Forelimb muscle (tissue), 1 donor: ENCODE measurements around the gene OR13J1. TPM values are rescaled to one million over a fixed set of nuclear protein-coding genes. Genes with fewer than 3 reads are reported as not detected.
"Not testable (repeated sequence)": the region's sequence is repeated elsewhere in the genome, so short reads cannot be mapped to it uniquely, and the experiment has no call there.

Source experiments
- DNase-seq: peaks from one replicate; pipeline ENCODE4 v3.0.0-alpha.2; 2013; ENCODE audit warnings: low read depth
- polyA plus RNA-seq: library from polyadenylated mRNA; unstranded; fragments of 120-200 nt; gene quantifications from one replicate; pipeline ENCODE4 v1.2.1, GENCODE V29; 2013; ENCODE audit not compliant: insufficient read length

OR13J1 gene
- polyA plus RNA-seq, 1 donor = 0.10 TPM

DNA sequence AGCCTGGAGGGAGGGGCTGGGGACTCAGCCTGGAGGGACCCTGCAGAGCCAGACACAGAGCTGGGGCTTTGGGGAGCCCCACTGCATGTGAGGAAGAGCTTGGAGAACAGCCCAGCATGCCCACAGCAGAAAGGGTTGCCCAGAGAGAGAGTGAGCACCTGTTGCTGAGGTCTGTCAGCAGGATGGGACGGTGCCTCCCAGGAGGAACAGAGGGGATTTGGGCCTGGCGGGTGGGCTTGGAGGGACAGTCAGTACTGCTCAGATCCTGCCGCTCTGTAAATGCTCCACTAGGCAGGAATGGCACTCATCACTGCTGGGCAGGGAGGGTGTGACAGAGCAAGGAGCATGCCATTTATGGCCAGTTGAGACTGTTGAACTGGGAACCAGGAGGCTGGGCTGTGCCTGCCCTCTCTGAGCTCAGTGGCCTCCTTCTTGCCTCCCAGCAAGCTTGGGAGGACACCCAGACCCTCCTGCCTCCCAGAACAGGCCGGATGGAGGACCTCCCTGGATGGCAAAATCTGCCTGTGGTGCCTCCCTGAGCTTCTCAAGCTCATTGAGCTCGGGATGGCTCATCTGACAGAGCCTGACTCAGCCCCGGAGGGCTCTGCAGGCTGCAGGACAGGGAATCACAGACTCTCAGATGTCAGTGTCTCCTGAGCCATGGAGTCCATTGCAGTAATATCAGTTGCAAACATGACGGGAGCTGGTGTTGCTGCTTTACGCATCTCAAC lies 35.0 kb upstream of the OR13J1 start:
- no peak for DNase-seq

DNA sequence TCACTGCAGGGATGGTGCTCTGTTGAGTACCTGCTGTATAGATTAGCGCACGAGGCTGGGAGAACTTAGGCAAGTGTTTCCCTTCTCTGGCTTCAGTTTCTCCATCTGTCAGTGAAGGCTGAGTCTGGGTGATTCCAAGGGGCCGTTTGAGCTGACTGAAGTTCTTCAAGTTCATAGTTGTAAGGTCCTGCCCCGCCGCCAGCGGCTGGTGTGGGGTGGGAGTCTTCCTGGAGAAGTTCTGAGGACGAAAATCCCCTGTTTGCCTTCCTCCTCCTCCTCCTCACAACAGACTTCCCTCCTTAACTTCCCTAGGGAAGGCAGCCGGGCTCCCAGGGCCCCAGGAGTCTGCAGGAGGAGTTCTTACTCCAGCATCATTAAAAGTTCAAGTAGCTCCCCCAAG lies 34.1 kb upstream of the OR13J1 start:
- DNase-seq = no peak

DNA sequence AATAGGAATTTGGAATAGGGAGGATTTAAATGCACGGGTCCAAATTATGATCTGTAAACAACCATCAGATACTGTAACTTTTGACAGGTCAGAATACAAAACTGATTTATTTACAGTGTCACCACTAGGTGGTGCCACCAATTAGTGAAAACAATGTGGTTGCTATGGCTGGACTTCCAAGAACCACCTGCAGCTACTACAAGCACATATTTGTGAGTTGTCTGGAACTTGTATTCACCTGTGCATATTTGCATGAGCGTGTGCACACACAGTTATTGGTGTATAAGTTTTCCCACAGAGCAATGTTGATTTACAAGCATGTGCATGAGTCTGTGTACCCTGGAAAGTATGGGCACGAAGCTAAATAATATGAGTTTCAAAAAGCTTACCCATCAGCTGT lies 32.8 kb upstream of the OR13J1 start:
- DNase-seq = no peak

DNA sequence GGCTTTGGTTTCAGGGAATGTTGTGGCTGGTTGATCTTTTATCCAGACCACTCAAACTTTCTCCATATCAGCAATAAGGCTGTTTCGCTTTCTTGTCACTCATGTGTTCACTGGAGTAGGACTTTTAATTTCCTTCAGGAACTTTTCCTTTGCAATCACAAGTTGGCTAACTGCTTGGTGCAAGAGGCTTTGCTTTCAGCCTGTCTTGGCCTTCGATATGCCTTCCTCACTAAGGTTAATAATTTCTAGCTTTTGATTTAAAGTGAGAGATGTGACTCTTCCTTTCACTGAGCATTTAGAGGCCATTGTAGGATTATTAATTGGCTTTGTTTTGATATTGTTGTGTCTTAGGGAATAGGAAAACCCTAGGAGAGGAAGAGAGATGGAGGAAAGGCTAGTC lies 28.8 kb upstream of the OR13J1 start:
- DNase-seq = no peak

DNA sequence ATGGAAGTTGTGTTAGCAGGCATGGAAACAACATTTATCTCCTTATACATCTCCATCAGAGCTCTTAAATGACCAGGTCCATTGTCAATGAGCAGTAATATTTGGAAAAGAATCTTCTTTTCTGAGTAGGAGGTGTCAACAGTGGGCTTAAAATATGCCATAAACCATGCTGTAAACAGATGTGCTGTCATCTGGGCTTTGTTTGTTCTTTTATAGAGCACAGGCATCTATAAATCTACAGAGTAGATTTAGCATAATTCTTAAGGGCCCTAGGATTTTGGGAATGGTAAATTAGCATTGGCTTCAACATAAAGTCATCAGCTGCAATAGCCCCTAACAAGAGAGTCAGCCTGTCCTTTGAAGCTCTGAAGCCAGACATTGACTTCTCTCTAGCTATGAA lies 28.1 kb upstream of the OR13J1 start:
- DNase-seq = no peak

DNA sequence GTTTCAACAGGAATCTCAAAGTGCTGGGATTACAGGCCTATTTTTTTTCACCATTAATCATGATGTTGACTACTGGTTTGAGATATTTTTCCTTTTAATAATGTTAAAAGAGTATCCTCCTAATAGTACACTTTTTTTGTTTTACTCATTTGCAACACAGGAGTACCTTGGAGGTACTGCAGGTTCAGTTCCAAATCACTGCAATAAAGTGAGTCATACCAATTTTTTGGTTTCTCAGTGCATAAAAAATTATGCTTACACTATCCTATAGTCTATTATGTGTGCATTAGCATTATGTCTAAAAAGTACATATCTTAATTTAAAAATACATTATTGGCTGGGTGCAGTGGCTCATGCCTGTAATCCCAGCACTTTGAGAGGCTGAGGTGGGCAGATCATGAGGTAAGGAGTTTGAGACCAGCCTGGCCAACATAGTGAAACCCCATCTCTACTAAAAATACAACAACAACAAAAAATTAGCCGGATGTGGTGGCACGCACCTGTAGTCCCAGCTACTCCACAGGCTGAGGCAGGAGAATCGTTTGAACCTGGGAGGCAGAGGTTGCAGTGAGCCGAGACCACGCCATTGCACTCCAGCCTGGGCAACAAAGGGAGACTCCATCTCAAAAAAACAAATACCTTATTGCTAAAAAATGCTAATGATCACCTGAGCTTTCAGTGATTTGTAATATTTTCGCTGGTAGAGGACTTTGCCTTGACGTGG lies 27.3 kb upstream of the OR13J1 start:
- DNase-seq = not testable (repeated sequence)

DNA sequence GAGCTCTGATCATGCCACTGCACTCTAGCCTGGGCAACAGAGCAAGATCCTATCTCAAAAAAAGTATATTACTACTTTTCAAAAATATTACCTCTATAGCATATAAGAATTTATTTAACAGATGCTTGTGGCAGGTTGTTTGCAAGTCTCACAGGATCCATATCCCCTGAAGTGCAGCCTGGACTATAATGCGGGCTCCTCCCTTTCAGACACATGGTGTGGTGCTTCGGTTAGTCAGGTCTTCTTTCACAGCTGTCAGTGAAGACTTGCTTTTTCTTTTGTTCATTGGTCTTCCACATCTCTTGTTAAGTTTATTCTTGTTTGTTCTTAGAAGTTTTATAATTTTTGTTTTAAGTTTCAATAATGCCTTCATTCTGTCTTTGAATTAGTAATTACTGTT lies 26.4 kb upstream of the OR13J1 start:
- no peak for DNase-seq

DNA sequence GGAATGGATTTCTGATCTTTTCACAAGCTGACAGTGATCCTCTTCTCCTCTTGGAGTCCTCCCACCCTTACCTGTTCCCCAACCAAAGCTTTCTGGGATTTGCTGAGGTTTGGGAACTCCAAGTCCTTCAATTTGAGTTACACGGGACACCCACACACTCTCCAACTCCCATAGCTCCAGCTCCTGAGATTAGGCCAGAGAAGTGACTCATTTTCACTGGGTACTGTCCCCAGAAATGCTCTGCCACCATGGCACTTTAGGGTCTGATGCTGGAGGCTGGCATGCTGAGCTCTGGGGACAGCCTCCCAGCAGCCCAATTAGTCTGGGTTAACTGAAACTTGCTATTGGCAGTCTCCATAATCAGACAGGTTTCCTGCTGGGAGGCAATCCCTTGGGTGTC lies 21.9 kb upstream of the OR13J1 start:
- DNase-seq = no peak

DNA sequence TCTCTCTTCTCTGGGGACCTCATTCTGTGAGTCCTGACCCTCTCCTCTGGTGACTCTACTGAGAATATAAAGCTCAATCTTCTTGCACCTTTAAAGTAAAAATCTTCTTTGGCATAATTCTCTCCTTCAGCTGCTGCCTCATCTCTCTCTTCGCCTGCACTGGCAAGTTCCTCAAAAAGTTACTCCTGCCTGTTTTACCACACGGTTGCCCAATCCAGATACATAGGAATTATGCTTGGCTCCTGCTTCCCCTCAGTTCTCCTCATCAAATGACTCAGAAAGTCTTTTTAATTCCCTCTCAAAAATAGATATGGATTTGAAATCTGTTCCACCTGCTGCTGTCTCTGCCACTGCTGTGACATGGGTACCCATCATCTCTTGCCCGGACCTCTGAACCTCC lies 21.4 kb upstream of the OR13J1 start:
- no peak for DNase-seq

DNA sequence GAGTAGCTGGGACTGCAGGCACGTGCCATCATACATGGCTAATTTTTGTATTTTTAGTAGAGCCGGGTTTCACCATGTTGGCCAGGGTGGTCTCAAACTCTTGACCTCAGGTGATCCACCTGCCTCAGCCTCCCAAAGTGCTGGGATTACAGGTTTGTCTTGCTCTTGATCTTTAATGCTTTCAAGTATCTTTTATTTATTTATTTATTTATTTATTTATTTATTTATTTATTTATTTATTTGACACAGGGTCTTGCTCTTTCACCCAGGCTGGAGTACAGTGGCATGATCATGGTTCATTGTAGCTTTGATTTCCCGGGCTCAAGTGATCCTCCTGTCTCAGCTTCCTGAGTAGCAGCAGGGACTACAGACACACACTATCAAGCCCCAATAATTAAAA lies 14.7 kb upstream of the OR13J1 start:
- DNase-seq = not testable (repeated sequence)

DNA sequence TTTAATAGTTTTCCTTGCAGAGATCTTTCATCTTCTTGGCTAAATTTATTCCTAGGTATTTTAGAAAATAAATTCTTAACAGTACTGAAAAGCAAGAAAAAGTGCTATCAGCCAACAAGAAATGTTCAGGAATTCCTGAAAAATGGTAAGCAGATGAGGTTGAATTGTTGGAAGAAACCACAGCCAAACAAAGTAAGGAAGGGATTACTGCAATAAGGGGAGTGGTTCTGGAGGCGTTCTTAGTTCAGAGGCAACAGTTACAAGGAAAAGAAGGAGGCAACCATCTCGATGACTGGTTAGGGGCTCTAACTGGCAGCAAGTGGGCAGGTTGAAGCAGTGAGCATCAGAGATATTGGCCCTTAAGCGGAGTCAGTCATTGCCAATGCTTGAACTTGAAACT lies 12.8 kb upstream of the OR13J1 start:
- DNase-seq = no peak

DNA sequence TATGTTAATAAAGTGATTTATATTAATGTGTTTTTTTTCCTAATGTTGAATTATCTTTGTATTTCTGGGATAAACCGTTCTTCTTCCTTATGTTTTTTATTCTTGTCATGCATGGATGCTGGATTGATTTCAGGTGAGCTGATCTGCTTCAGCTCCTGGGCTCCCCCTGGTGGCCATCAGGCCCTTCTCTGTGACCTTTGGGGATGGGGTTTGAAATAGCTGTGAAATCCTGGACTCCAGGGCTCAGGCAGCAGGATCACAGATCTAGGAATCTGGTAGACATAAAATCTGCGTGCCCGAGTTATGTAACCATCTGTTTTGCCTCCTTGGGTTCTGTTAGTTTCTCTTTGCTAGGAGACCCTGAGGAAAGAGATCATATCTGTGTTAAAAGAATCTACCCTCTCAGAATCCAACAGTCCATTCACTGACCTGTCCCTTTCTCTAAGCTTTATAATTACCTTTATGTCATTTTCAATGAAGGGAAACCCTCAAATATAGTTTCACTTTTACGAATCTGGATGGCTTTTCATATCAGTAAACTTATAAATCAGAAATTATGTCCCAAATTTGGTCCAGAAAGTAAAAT lies 12.2 kb upstream of the OR13J1 start:
- DNase-seq = peak; percentile 65

DNA sequence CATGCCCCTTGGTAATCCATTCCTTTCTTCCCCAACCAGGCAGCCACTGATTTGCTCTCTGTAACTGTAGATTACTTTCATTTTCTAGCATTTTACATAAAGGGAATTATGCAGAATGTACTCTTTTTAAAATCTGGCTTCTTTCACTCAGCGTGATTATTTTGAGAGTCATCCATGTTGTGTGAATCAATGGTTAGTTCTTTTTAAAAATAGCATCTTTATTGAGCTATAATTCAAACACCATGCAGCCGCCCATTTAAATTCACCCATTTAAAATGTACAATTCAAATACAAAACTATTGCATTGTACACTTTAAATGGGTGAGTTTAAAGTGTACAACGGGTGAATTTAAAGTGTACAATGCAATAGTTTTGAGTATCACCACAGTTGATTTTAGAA lies 2.3 kb upstream of the OR13J1 start:
- no peak for DNase-seq

DNA sequence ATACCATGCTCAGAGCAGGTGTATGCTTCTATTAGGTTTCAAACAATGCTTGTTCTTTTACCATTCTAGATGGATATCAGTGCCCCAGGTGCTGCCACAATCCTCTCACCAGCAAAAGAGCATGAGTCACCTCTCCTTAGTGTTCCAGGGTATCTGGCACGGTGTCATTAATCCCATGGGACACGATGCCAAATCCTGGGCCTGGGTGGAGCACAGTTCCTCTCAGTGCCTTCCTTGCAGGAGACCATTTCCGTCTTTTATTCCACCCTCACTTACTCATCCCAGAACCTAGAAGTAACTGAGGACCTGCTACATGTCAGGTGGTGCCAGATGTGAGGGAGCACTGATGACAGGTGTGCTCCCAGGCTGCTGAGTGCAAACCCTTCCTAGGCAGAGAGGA lies 1.3 kb upstream of the OR13J1 start:
- DNase-seq = no peak

DNA sequence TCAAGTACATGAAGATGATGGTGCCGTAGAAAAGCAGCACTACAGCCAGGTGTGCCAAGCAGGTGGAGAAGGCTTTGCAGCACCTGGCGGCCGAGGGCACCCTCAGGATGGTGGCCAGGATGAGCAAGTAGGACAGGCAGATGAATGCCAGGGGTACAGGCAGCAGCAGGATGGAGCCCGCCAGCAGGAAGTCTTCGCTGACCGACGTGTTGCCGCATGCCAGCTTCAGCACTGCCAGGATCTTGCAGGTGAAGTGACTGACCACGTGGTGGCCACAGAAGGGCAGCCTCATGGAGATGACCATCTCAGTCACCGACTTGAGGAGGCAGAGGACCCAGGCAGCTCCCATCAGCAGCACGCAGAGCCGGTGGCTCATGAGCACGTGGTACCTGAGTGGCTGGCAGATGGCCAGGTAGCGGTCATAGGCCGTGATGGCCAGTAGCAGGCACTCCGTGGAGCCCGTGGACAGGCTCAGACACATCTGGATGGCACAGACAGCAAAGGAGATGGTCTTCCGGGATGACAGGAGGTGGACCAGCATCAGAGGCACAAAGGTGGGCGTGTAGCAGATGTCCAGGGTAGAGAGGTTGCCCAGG lies 482 bp downstream of the OR13J1 start:
- DNase-seq = no peak

DNA sequence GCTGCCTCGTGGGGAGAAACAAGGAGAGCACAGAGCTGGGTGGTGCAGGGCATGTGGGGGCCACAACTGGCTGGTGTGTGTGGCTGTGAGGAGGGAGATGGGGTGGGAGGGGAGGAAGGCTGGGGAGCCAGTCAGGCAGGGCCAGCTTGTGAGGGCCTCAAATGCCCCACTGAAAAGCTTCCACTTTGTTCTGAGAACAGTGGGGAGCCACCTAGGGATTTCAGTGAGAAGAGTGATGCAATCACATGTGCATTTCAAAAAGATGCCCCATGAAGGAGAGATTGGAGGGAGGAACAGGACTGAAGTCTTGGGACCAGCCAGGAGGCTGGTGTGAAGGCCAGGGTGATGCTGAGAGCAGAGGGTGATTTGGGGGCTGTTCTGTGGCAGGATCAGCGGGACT lies 1.3 kb downstream of the OR13J1 start:
- DNase-seq = no peak

DNA sequence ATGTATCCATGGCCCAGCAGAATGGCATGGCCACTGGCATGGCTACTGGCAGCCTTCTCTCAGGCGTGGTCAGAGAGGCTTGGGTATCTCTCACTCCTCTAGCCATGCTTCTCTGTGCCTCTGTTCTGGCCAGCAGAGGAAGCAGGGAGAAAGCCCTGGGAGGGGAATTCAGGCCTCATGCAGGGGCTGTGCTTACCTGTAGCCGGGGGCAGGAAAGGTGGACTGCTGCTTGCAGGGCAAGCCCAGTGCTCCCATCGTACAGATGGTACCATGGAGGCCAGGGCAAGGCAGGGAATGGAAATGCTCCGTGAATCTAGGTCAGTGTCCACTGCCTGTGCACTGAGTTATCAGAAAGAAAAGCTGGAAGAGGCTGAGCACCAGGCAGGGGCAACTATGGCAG lies 2.7 kb downstream of the OR13J1 start:
- DNase-seq = no peak

DNA sequence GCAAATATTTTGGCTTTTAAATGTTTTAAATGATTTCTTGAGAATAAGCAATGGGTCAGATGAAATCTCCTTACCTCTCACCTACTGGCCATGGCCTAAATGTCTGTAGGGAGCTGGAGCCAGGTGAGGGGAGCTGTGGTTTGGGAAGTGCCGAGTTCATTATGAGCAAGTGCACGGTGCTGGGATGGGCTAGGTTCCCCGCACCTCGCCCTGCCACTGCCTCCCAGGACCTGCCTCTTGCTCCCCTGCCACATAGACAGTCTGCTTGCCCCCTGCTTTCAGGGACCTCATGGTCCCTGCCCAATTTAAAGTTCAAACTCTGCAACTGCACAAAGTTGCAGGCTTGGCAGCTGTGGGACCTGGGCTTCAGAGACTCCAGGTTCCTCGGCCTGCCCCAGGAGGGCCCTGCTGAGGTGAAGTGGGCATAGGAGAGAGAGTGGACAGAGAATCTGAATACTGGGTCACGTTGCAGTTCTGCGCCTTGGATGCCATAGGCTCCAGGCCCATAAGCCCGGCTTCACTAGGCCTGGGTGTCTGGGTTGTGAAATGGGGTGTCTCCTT lies 5.4 kb downstream of the OR13J1 start:
- DNase-seq = no peak

DNA sequence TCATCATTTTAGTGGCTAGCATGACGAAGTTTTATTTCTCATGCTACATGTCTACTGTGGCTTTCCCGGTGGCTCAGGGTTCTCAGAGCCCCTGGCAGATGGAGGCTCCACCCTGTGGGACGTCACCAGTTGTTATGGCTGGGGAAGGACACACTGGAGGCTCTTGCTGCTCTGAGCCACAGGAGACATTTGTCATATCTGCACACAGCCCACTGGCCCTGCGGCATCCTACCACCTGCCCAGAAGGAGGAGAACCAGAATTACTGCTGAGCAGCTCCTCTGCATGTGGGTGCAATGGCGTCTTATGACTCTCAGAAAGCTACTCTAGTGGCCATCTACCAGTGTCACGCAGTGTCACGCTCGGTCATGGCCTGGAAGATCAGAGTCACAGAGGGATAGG lies 6.6 kb downstream of the OR13J1 start:
- no peak for DNase-seq

DNA sequence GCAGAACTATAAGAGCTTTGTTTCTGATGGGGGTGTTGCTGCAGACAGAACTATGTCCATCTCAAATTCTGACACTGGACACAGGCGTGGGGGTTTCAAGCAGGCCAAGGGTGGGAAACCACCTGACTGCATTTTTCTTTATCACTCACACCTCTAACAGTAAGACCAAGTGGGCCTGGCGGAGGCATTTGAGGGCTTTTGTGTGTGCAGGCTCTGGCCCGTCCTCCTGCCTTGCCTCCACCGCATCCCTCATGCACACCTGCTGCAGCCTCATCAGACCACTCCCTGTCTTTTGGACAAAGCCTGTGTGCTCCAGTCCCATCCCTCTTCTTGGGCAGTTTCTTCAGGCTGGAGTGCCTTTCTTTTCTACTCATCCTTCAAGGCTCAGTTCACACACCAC lies 7.9 kb downstream of the OR13J1 start:
- no peak for DNase-seq

DNA sequence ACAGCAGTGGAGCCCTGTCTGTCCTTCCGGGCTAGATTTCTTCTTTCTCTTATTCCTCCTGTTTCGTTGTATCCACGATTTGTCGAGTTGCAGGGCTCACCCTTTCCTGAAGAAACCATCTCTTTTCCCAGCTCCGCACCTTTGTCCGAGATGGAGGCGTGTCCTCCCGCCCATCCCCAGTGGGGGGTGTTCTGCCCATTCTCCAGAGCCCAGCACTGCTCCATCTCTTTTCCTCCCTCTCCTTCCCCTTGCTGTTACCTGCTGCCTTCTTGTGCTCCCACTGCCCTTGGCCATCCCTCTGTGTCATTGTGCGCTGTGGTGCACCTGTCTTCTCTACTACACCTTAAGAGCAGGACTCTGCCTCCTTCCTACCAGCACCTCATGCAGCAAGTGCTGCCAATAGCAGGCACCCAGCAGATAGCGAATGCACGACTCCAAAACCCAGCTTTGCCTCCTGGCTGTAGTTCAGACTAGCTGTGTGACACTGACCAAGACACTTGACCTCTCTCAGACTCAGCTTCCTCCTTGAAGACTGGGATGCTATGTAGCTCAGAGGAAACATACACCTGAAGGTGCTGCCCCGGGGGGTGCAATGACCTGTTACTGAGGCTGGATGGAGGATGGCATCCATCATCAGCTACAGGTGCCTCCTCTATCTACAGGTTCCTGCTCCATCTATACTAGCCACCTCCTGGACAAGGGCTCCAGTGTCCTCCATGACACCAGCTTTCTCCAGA lies 8.9 kb downstream of the OR13J1 start:
- no peak for DNase-seq

DNA sequence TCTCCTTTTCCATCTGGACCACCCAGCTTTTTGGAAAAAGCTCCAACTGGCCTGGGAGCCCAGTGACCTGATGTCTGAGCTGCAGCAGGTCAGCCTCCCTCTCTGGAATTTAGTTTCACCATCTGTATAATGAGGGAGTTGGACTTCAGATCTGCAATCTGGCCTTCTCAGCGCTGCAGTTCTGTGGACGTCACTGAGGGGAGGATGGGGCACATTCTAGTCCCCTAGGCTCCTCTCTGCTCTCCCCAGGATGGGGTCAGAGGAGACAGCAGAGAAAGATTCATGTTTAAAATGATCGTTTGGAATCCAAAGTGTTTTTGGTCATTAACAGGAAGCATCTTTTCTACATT lies 10.2 kb downstream of the OR13J1 start:
- DNase-seq = no peak
